Astrocyte of the spinal cord (primary cell): ENCODE measurements around the gene TRAPPC2B.

Source experiments
- DNase-seq: peaks from one replicate; pipeline ENCODE4 v3.0.0; 2011; ENCODE audit warnings: low read depth, low spot score
- H3K4me3 ChIP-seq: 2 replicates; pipeline ENCODE4 v1.5.1; 2011; ENCODE audit warnings: low read depth, mild to moderate bottlenecking, low read length, moderate library complexity
- in situ Hi-C: cut with HindIII; loops from 2 replicates; pipeline ENCODE4 v1.10.0; 2017; ENCODE audit warnings: low sequenced_read_pairs
- TF ChIP-seq, protein P1 (sequence below): IDR thresholded peaks from 2 replicates; pipeline ENCODE4 v1.5.1; 2012; ENCODE audit warnings: low read depth, mild to moderate bottlenecking, low read length, inconsistent platforms

Gene TRAPPC2B

DNA sequence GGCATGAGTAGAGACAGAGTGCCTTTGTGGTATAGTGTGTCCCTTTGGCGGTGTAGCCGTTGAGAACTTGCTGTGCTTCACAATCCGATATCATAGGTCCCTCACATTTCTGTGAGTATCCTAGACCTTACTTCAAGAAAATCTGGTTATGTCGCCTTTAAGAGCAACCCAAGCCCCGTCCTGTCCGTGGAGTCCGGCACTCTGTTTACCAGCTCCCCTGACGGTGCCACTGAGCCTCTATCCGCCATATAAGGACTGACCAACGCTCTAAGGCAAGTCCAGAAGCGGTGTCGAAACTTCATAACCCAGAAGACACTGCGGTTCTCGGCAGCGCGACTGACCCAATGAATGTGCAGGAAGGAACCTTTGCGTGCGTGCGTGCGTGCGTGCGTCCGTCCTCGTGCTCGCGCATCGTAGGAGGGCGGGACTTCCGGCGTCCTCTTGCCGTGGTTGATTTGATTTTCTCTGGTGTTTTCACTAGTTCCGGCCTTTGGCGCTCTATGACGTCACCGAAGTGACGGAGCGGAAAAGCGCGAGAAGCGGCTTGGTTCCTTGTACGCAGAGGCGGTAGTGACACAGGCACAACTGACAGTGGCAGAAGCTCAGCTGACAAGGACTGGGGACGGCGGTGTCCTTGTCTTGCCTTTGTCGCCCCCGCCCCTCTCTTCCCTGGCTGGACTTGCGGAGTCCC lies at the start of gene TRAPPC2B, which contains the start of gene ZNF547:
Gene TRAPPC2B, plus strand, starts transcription at position 555 of the 691 bp plus-strand sequence. CDS start 1,283 bp downstream, outside the sequence.
Gene ZNF547, plus strand, starts transcription at position 555 of the 691 bp plus-strand sequence. CDS start 5,005 bp downstream, outside the sequence.
- peak within 1 kb of the TSS; percentile 89 for H3K4me3 ChIP-seq
- DNase-seq, result peak; percentile 100
- TF ChIP-seq, protein P1, sequence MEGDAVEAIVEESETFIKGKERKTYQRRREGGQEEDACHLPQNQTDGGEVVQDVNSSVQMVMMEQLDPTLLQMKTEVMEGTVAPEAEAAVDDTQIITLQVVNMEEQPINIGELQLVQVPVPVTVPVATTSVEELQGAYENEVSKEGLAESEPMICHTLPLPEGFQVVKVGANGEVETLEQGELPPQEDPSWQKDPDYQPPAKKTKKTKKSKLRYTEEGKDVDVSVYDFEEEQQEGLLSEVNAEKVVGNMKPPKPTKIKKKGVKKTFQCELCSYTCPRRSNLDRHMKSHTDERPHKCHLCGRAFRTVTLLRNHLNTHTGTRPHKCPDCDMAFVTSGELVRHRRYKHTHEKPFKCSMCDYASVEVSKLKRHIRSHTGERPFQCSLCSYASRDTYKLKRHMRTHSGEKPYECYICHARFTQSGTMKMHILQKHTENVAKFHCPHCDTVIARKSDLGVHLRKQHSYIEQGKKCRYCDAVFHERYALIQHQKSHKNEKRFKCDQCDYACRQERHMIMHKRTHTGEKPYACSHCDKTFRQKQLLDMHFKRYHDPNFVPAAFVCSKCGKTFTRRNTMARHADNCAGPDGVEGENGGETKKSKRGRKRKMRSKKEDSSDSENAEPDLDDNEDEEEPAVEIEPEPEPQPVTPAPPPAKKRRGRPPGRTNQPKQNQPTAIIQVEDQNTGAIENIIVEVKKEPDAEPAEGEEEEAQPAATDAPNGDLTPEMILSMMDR, result no peak
- in situ Hi-C loops, result no loop called here

DNA sequence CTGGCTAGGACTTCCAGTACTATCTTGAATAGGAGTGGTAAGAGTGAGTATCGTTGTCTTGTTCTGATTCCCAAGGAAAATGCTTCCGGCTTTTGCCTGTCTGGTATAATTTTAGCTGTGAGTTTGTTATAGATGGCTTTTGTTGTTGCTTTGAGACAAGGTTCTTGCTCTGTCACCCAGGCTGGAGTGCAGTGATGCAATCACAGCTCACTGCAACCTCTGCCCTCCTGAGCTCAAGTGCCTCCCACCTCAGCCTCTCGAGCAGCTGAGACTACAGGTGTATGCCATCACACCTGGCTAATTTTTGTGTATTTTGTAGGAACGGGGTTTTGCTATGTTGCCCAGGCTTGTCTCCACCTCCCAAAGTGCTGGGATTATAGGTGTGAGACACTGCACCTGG lies 49.2 kb upstream of the TRAPPC2B start:
- TF ChIP-seq, protein P1, result no peak
- DNase-seq, result no peak
- in situ Hi-C loops, result no loop called here
- no peak overlapping the region for H3K4me3 ChIP-seq

DNA sequence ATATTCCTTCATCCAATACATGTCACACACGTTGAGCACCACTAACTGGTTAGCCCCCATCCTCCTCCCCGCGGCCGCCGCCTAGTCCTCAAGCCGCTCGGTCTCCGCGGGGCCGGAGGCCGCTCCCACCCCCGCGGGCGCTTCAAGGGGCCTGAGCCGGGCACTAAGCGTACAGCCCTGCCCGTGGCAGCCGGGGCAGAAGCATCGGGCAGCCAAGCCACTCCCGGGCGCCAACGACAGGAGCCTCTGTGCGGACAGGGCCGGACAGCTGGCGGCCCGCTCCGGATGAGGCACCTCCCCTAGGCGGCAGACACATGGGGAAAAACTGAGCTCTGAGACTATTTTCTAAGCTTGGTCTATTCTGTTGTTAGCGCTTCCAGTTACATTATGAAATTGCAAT lies 45.8 kb upstream of the TRAPPC2B start:
- in situ Hi-C loops, result no loop called here
- TF ChIP-seq, protein P1, result no peak
- no peak for DNase-seq
- H3K4me3 ChIP-seq, result no peak overlapping the region

DNA sequence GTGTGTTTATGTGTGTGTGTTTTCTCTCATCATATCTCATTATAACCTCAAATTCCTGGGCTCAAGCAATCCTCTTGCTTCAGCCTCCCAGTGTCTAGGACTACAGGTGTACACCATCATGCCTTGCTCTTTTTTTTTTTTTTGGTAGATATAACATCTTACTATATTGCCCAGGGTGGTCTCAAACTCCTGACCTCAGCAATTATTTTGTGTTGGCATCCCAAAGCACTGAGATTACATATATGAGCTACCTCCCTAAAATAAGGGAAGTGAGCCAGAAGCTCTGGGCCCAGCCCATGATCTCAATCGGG lies 43.5 kb upstream of the TRAPPC2B start:
- DNase-seq, result no peak
- H3K4me3 ChIP-seq, result peak overlapping the region; percentile 94
- TF ChIP-seq, protein P1, result no peak
- in situ Hi-C loops, result no loop called here

DNA sequence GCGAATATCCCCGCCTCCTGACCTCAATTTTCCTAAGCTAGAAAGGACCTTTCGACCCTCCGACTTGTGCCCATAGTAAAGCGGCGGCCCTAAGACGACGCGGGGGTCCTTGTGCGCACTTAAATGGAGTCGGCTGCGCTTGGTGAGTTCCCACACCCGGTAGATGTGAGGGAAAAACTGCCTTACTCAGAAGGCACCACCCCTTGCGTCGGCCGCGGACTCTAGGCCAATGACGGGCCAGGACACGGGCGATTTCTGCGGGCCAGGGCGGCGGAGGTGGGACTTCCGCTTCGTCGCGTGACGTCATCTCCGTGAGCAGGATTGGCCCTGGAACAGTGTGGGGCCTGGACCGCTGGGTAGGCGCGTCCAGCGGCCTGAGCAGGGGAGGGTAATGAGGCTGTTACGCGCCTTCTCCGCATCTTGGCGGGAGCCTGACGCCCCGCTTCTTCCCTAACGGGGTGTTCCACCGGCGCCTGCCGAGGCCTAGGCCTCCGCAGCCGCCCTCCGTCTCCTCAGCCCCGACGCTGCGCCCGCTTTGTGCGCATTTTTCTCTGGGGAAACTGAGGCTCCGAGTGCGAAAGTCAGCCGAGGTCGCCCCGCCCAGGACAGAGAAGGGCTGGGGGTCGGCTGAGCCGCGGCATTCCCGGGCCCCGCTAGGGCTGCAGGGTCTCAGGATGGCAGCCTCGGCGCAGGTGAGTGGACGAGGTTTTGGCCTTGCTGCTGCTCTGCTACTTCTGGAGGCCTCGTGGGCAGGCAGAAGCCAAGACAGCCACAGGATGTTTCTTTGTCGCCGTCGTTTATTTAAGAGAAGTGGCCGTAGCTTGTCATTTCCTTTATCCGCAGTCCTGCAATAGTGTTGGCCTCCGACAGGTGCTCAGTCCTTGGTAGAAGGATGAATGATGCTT lies 42.9 kb upstream of the TRAPPC2B start, which contains the start of gene ZNF543:
Gene ZNF543, plus strand, starts transcription at position 293 of the 905 bp plus-strand sequence. Its CDS starts 382 bp downstream, at position 675.
- in situ Hi-C loops, result no loop called here
- TF ChIP-seq, protein P1, result peak; percentile 4
- H3K4me3 ChIP-seq, result peak within 1 kb of the TSS; percentile 94
- peak; percentile 97 for DNase-seq

DNA sequence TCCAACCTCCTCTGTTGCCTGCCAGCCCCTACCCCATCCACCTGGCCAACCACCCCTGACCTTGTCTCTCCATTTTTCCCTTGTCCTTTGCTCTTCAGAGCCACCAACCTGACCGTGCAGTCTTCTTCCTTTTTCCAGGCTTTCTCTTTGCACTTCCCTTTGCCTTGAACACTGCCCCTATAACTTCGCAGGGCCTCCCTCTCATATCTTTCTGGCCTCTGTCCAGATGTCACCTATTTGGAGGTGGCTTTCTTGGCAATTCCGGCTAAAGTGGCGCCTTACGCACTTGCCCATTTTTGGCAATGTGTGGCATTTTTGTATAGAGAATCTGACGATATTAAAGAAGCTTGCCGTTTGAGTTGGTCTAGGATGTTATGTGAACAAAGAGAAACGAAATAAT lies 42.2 kb upstream of the TRAPPC2B start:
- peak overlapping the region; percentile 94 for H3K4me3 ChIP-seq
- in situ Hi-C loops, result no loop called here
- DNase-seq, result no peak
- TF ChIP-seq, protein P1, result no peak
